A549 (cell line): ENCODE results near the gene KIF21B. TPM values are rescaled to one million over a fixed set of nuclear protein-coding genes. Genes with fewer than 3 reads are reported as not detected.

ENCODE experiments used
- ATAC-seq, 2 experiments: fragments of 200-7000 bp in 1 of 2; fragments of >200 bp in 1 of 2; cut with Nextera tagmentation in 1 of 2; cut with Tn5 transposase in 1 of 2; 3 replicates each; pipeline versions ENCODE4 v1.8.0 to v1.9.1; 2018 to 2020; ENCODE audit warnings: mild to moderate bottlenecking in 1 of 2, moderate library complexity in 1 of 2
- CTCF ChIA-PET: fragments of 300-600 bp; sonication (Branson Sonifier 250); formaldehyde crosslinking; extraction: SDS; loops from one replicate; lab custom pipeline; 2021; ENCODE audit warnings: antibody characterized with exemption, inconsistent platforms; lab: Yijun Ruan, JAX
- POLR2A ChIA-PET: fragments of 350-600 bp; formaldehyde crosslinking; extraction: SDS; loops from one replicate; lab custom pipeline; 2021; ENCODE audit warnings: antibody characterized with exemption, inconsistent platforms; lab: Yijun Ruan, JAX
- DNase-seq, 2 experiments: peaks; one replicate each; pipeline versions ENCODE4 v3.0.0 to v3.0.0-alpha.2; 2011 to 2016; ENCODE audit warnings: low read depth in 1 of 2, low spot score in 1 of 2
- FAIRE-seq: peaks from 2 replicates; lab custom pipeline; 2011; peaks lifted over from hg19 to GRCh38; lab: Jason Lieb, UNC
- H3K27ac ChIP-seq, 2 experiments: fragments of >200 bp; sonication (Bioruptor Twin); formaldehyde crosslinking; 3 replicates each; pipeline ENCODE4 v1.5.1; 2016 to 2017
- H3K4me1 ChIP-seq: fragments of >200 bp; sonication (Bioruptor Twin); formaldehyde crosslinking; 3 replicates; pipeline ENCODE4 v1.6.1; 2016
- H3K4me2 ChIP-seq: fragments of >200 bp; sonication (Bioruptor Twin); formaldehyde crosslinking; 3 replicates; pipeline ENCODE4 v1.6.1; 2016
- H3K4me3 ChIP-seq: fragments of >200 bp; sonication (Bioruptor Twin); formaldehyde crosslinking; 3 replicates; pipeline ENCODE4 v1.5.1; 2016
- H3K9me3 ChIP-seq: fragments of >200 bp; sonication (Bioruptor Twin); formaldehyde crosslinking; 3 replicates; pipeline ENCODE4 v1.6.1; 2016
- ATOH8 ChIP-seq: fragments of 250-450 bp; sonication (Bioruptor Pico); IDR thresholded peaks from 2 replicates; pipeline ENCODE4 v1.5.0; 2020; ENCODE audit warnings: low read depth, mild to moderate bottlenecking, moderate library complexity
- BCL3 ChIP-seq: fragments of >200 bp; sonication (Bioruptor Twin); formaldehyde crosslinking; IDR thresholded peaks from 3 replicates; pipeline ENCODE4 v1.6.1; 2016
- CBX8 ChIP-seq: fragments of 200-600 bp; sonication (generic); IDR thresholded peaks from 2 replicates; pipeline ENCODE4 v1.6.1; 2016
- CHD2 ChIP-seq: fragments of 150-350 bp; IDR thresholded peaks from 2 replicates; pipeline ENCODE4 v1.6.1; 2014; ENCODE audit warnings: low read length; ENCODE audit not compliant: partially characterized antibody
- EHMT2 ChIP-seq: fragments of 200-600 bp; sonication (generic); IDR thresholded peaks from 2 replicates; pipeline ENCODE4 v1.6.1; 2016; ENCODE audit warnings: antibody characterized with exemption, low read depth, mild to moderate bottlenecking, moderate library complexity
- EP300 ChIP-seq, 2 experiments: fragments of >200 bp; sonication (Bioruptor Twin); formaldehyde crosslinking; IDR thresholded peaks; 2 replicates in 1 of 2; 3 replicates in 1 of 2; pipeline ENCODE4 v1.6.1; 2016 to 2017
- FOSB ChIP-seq: fragments of 250-450 bp; sonication (Bioruptor Pico); IDR thresholded peaks from 2 replicates; pipeline ENCODE4 v1.5.0; 2020; ENCODE audit warnings: mild to moderate bottlenecking, moderate library complexity
- FOXS1 ChIP-seq: fragments of 250-450 bp; sonication (Bioruptor Pico); IDR thresholded peaks from 2 replicates; pipeline ENCODE4 v1.5.0; 2020; ENCODE audit warnings: mild to moderate bottlenecking, moderate library complexity
- GATA3 ChIP-seq: IDR thresholded peaks from 2 replicates; pipeline ENCODE4 v1.6.1; 2012; ENCODE audit warnings: borderline replicate concordance
- HDAC2 ChIP-seq: fragments of 200-600 bp; sonication (generic); IDR thresholded peaks from 2 replicates; pipeline ENCODE4 v1.6.1; 2016
- HES2 ChIP-seq: fragments of >200 bp; sonication (Bioruptor Twin); formaldehyde crosslinking; IDR thresholded peaks from 2 replicates; pipeline ENCODE4 v1.6.1; 2016
- HOXB13 ChIP-seq: fragments of 250-450 bp; sonication (Bioruptor Pico); IDR thresholded peaks from 2 replicates; pipeline ENCODE4 v1.5.0; 2020; ENCODE audit warnings: low read depth, mild to moderate bottlenecking, moderate library complexity
- HOXB5 ChIP-seq: fragments of 250-450 bp; sonication (Bioruptor Pico); IDR thresholded peaks from 2 replicates; pipeline ENCODE4 v1.5.0; 2020; ENCODE audit warnings: mild to moderate bottlenecking, moderate library complexity
- JUN ChIP-seq, 2 experiments: fragments of >200 bp; sonication (Bioruptor Twin); formaldehyde crosslinking; IDR thresholded peaks; 2 replicates in 1 of 2; 3 replicates in 1 of 2; pipeline ENCODE4 v1.6.1; 2016 to 2017
- JUNB ChIP-seq: fragments of >200 bp; sonication (Bioruptor Twin); formaldehyde crosslinking; IDR thresholded peaks from 2 replicates; pipeline ENCODE4 v1.6.1; 2016
- KDM5A ChIP-seq: fragments of 200-600 bp; sonication (generic); IDR thresholded peaks from 2 replicates; pipeline ENCODE4 v1.6.1; 2016; ENCODE audit warnings: antibody characterized with exemption, mild to moderate bottlenecking
- MAFK ChIP-seq: fragments of 450-650 bp; IDR thresholded peaks from 2 replicates; pipeline ENCODE4 v1.6.1; 2014; ENCODE audit not compliant: partially characterized antibody
- MAX ChIP-seq: IDR thresholded peaks from 2 replicates; pipeline ENCODE4 v1.6.1; 2012
- NFE2L2 ChIP-seq: fragments of 150-350 bp; conservative IDR thresholded peaks from 2 replicates; pipeline ENCODE4 v1.6.1; 2014; ENCODE audit warnings: low read length
- NPAS2 ChIP-seq: fragments of 250-450 bp; sonication (Bioruptor Pico); IDR thresholded peaks from 2 replicates; pipeline ENCODE4 v1.8.0; 2022; ENCODE audit warnings: mild to moderate bottlenecking, moderate library complexity, borderline replicate concordance
- NR3C1 ChIP-seq: fragments of >200 bp; sonication (Bioruptor Twin); formaldehyde crosslinking; IDR thresholded peaks from 3 replicates; pipeline ENCODE4 v1.6.1; 2017
- PHF8 ChIP-seq: fragments of 200-600 bp; sonication (generic); IDR thresholded peaks from 2 replicates; pipeline ENCODE4 v1.6.1; 2016; ENCODE audit warnings: low read depth, mild to moderate bottlenecking, antibody characterized with exemption, moderate library complexity, borderline replicate concordance
- POLR2A ChIP-seq: IDR thresholded peaks from 2 replicates; pipeline ENCODE4 v1.6.1; 2012; ENCODE audit warnings: mild to moderate bottlenecking, low read length
- POLR2AphosphoS2 ChIP-seq: conservative IDR thresholded peaks from 2 replicates; pipeline ENCODE4 v1.6.1; 2012; ENCODE audit warnings: low read length, improper control_type of control experiment, inconsistent platforms
- RAD21 ChIP-seq, 2 experiments: fragments of >200 bp in 1 of 2; sonication (Bioruptor Twin) in 1 of 2; formaldehyde crosslinking in 1 of 2; IDR thresholded peaks in 1 of 2; conservative IDR thresholded peaks in 1 of 2; 2 replicates in 1 of 2; 3 replicates in 1 of 2; pipeline ENCODE4 v1.6.1; 2012 to 2018; ENCODE audit warnings: inconsistent platforms in 1 of 2
- RARB ChIP-seq: fragments of 250-450 bp; sonication (Bioruptor Pico); IDR thresholded peaks from 2 replicates; pipeline ENCODE4 v1.8.0; 2021; ENCODE audit warnings: mild to moderate bottlenecking, moderate library complexity
- RFX5 ChIP-seq: fragments of 450-650 bp; IDR thresholded peaks from 2 replicates; pipeline ENCODE4 v1.7.1; 2014; ENCODE audit warnings: antibody characterized with exemption, mild to moderate bottlenecking, moderate library complexity
- SMC3 ChIP-seq: fragments of >200 bp; sonication (Bioruptor Twin); formaldehyde crosslinking; IDR thresholded peaks from 3 replicates; pipeline ENCODE4 v1.6.1; 2018; ENCODE audit warnings: inconsistent platforms
- TFCP2L1 ChIP-seq: fragments of 250-450 bp; sonication (Bioruptor Pico); IDR thresholded peaks from 2 replicates; pipeline ENCODE4 v1.5.0; 2021; ENCODE audit warnings: mild to moderate bottlenecking
- USF2 ChIP-seq: fragments of 450-650 bp; IDR thresholded peaks from 2 replicates; pipeline ENCODE4 v1.6.1; 2014; ENCODE audit warnings: antibody characterized with exemption
- ZFP36 ChIP-seq: fragments of 450-650 bp; IDR thresholded peaks from 2 replicates; pipeline ENCODE4 v1.6.1; 2014; ENCODE audit warnings: borderline replicate concordance; ENCODE audit not compliant: partially characterized antibody
- ZNF302 ChIP-seq: fragments of 250-450 bp; sonication (Bioruptor Pico); IDR thresholded peaks from 2 replicates; pipeline ENCODE4 v1.9.0; 2021; ENCODE audit warnings: inconsistent platforms, mild to moderate bottlenecking, moderate library complexity
- ZSCAN20 ChIP-seq: fragments of 250-450 bp; sonication (Bioruptor Pico); IDR thresholded peaks from 2 replicates; pipeline ENCODE4 v1.8.0; 2022; ENCODE audit warnings: mild to moderate bottlenecking, moderate library complexity
- WGBS: methylation state at CpG from one replicate; pipeline ENCODE4 v1.1.6; 2017; ENCODE audit errors: missing lambda C conversion rate; 5-methylcytosine and 5-hydroxymethylcytosine counted together
- polyA plus RNA-seq, 4 experiments: library from polyadenylated mRNA; depleted of rRNA in 3 of 4; stranded (reverse); fragments of >200 nt; fragmentation: RNase III in 1 of 4; extraction: RNeasy Plus Mini Kit Qiagen cat#74134 plus additional on column Dnase treatment in 1 of 4; gene quantifications; 2 replicates in 3 of 4; 3 replicates in 1 of 4; pipeline ENCODE4 v1.2.3, GENCODE V29; 2011 to 2017

The KIF21B gene
- polyA plus RNA-seq, 2 of the 4 experiments (the other 2 are of a cell fraction) = 1.4 to 3.8 TPM

GRCh38 chr1:201007481-201007880 is 16.0 kb downstream of the KIF21B start:
- FAIRE-seq = no peak
- H3K4me1 ChIP-seq = no peaks in the 10 kb centered on the region
- ChIA-PET POLR2A (no interaction called here), CTCF (no interaction called here)
- no peak overlapping the region for H3K4me3 ChIP-seq
- no peak overlapping the region for H3K27ac ChIP-seq
- ATAC-seq = no peak
- H3K4me2 ChIP-seq = no peak overlapping the region
- no peak for DNase-seq
- TF ChIP-seq EHMT2 (no peak), CBX8 (no peak), HDAC2 (no peak), SMC3 (no peak), HOXB13 (CRISPR knock-in tag) (no peak), ZNF302 (CRISPR knock-in tag) (no peak), USF2 (no peak), MAX (no peak), HOXB5 (CRISPR knock-in tag) (no peak), EP300 (IDR thresholded peaks at IDR 0.05) (no peak), BCL3 (no peak), GATA3 (no peak), CHD2 (no peak), MAFK (no peak), ZSCAN20 (CRISPR knock-in tag) (no peak)
- no peaks in the 10 kb centered on the region for H3K9me3 ChIP-seq
- 96% methylated on average over 5 of the region's 5 CpGs for WGBS

GRCh38 chr1:201006450-201006849 is 17.1 kb downstream of the KIF21B start:
- Histone ChIP-seq H3K4me3 (no peak overlapping the region), H3K4me2 (no peak overlapping the region), H3K9me3 (no peaks in the 10 kb centered on the region), H3K27ac (no peak overlapping the region), H3K4me1 (no peaks in the 10 kb centered on the region)
- ATAC-seq (peak in 1 of 2 experiments; percentile 36; a peak in 2 of 6 replicates), FAIRE-seq (no peak), DNase-seq (peak in 1 of 2 experiments; percentile 21)
- TF ChIP-seq NR3C1 (no peak), HOXB13 (CRISPR knock-in tag) (no peak), ZNF302 (CRISPR knock-in tag) (no peak), RAD21 (conservative IDR thresholded peaks at IDR 0.05 in 1 of 2, IDR thresholded peaks at IDR 0.05 in 1 of 2) (no peak), POLR2A (no peak), RFX5 (no peak), FOSB (CRISPR knock-in tag) (no peak), POLR2AphosphoS2 (no peak), NFE2L2 (no peak), JUNB (no peak), HOXB5 (CRISPR knock-in tag) (no peak), GATA3 (no peak)
- ChIA-PET CTCF (interaction anchor here (0.7 to 4.2 kb wide), 4 partner anchors 12 to 113 kb away, joined by 3 to 21 read pairs (median 4); no protein-coding TSS in a partner anchor), POLR2A (no interaction called here)
- 29% methylated on average over 2 of the region's 2 CpGs for WGBS

GRCh38 chr1:201004732-201005131 is 18.8 kb downstream of the KIF21B start:
- Histone ChIP-seq H3K4me2 (no peak overlapping the region), H3K9me3 (no peaks in the 10 kb centered on the region), H3K27ac (no peak overlapping the region), H3K4me3 (no peak overlapping the region), H3K4me1 (no peaks in the 10 kb centered on the region)
- FAIRE-seq = no peak
- no peak for TF ChIP-seq NPAS2 (CRISPR knock-in tag)
- TF ChIP-seq KDM5A = no peak
- TF ChIP-seq ATOH8 (CRISPR knock-in tag) = no peak
- no peak for TF ChIP-seq NR3C1
- TF ChIP-seq TFCP2L1 = no peak
- TF ChIP-seq RARB (CRISPR knock-in tag) = no peak
- TF ChIP-seq SMC3 = no peak
- no peak for TF ChIP-seq CHD2
- no peak for TF ChIP-seq RFX5
- TF ChIP-seq FOSB (CRISPR knock-in tag) = no peak
- TF ChIP-seq HES2 = no peak
- no peak for TF ChIP-seq JUN (IDR thresholded peaks at IDR 0.05)
- TF ChIP-seq PHF8 = no peak
- no peak for TF ChIP-seq FOXS1 (CRISPR knock-in tag)
- no peak for TF ChIP-seq MAX
- TF ChIP-seq ZFP36 = no peak
- ChIA-PET POLR2A (no interaction called here), CTCF (interaction anchor here (0.5 to 4.2 kb wide), 3 partner anchors 23 to 38 kb away, joined by 4 to 21 read pairs (median 4); no protein-coding TSS in a partner anchor)
- 82% methylated on average over 14 of the region's 14 CpGs for WGBS
- no peak for ATAC-seq
- no peak for DNase-seq
